NCI-H2227 (cell line): Measurements from ENCODE around the gene TFDP2.
"Not testable (repeated sequence)": the region's sequence is repeated elsewhere in the genome, so short reads cannot be mapped to it uniquely, and the experiment has no call there.

Experiments
- DNase-seq: peaks from one replicate; lab custom pipeline; 2025; ENCODE audit not compliant: unreplicated experiment; lab: John Stamatoyannopoulos, UW

Gene TFDP2

GRCh38 chr3:142077155-142077858 lies 72.0 kb downstream of the TFDP2 start:
- no peak for DNase-seq

DNA sequence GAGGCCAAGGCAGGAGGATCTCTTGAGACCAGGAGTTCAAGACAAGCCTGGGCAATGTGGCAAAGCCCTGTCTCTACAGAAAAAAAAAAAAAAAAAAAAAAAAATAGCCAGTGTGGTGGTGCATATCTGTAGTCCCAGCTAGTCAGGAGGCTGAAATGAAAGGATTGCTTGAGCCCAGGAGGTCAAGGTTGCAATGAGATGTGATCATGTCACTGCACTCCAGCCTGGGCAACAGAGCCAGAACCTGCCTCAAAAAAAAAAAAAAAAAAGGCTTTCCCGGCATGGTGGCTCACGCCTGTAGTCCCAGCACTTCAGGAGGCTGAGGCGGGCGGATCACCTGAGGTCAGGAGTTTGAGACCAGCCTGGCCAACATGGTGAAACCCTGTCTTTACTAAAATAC lies 73.7 kb downstream of the TFDP2 start:
- not testable (repeated sequence) for DNase-seq

DNA sequence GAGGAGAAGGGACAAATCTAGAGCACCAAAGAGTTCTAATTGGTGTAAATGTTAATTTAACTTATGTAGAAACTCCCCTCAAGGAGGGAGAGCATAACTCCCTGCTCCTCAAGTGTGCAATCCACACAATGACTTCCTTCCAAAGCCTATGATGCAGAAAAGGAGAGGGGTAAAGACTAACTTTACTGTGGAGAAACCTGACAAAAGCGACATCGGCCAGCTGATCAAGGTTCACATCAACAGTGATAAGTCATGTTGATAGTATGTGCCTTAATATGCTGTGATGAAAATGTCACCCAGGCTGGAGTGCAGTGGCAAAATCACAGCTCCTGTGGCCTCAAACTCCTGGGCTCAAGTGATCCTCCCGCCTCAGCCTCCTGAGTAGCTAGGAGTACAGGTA lies 76.5 kb downstream of the TFDP2 start:
- DNase-seq, result no peak

GRCh38 chr3:142065932-142066331 lies 83.4 kb downstream of the TFDP2 start:
- no peak for DNase-seq

DNA sequence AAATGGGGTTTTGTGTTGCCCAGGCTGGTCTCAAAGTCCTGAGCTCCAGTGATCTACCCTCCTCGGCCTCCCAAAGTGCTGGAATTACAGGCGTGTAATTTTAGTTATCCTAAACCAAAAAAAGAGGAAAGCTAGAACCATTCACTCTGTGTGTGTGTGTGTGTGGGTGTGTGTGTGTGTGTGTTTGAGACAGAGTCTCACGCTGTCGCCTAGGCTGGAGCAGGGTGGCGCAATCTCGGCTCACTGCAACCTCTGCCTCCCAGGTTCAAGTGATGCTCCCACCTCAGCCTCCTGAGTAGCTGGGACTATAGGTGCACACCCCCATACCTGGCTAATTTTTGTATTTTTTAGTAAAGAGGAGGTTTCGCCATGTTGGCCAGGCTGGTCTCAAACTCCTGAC lies 84.0 kb downstream of the TFDP2 start:
- DNase-seq, result no peak

GRCh38 chr3:142064454-142064853 lies 84.9 kb downstream of the TFDP2 start:
- DNase-seq, result no peak

- no peak for DNase-seq
These were observed 92.0 kb downstream of the TFDP2 start for GRCh38 chr3:142057331-142057725.

GRCh38 chr3:142056656-142057330 lies 92.6 kb downstream of the TFDP2 start:
- no peak for DNase-seq

GRCh38 chr3:142053835-142054234 lies 95.5 kb downstream of the TFDP2 start:
- DNase-seq, result no peak

GRCh38 chr3:142053244-142053643 lies 96.1 kb downstream of the TFDP2 start:
- no peak for DNase-seq

GRCh38 chr3:142051351-142051750 lies 98.0 kb downstream of the TFDP2 start:
- no peak for DNase-seq

GRCh38 chr3:142047021-142047369 lies 102.3 kb downstream of the TFDP2 start:
- DNase-seq, result no peak

GRCh38 chr3:142046320-142047020 lies 102.9 kb downstream of the TFDP2 start:
- DNase-seq, result no peak

DNA sequence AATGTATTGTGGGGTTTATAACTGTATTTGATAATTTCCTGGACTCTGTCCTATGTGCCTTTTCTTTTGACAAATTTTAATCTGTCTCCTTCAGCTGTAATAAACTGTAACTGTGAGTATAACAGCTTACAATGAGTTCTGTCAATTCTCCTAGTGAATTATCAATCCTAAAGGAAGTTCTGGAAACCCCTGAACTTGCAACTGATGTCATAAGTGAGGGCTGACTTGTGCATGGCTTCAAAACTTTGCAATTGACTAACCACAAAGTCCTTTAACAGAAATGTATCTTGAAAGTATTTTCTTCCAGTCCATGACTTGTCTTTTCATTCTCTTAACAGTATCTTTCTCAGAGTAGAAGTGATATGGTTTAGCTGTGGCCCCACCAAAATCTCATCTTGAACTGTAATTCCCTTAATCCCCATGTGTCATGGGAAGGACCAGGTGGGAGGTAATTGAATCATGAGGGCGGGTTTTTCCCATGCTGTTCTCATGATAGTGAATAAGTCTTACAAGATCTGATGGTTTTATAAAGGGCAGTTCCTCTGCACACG lies 108.3 kb downstream of the TFDP2 start:
- DNase-seq, result no peak

- no peak for DNase-seq
These were observed 113.9 kb downstream of the TFDP2 start for GRCh38 chr3:142035308-142035922.

GRCh38 chr3:142033292-142033691 lies 116.1 kb downstream of the TFDP2 start:
- no peak for DNase-seq

GRCh38 chr3:142031575-142031974 lies 117.8 kb downstream of the TFDP2 start:
- no peak for DNase-seq

DNA sequence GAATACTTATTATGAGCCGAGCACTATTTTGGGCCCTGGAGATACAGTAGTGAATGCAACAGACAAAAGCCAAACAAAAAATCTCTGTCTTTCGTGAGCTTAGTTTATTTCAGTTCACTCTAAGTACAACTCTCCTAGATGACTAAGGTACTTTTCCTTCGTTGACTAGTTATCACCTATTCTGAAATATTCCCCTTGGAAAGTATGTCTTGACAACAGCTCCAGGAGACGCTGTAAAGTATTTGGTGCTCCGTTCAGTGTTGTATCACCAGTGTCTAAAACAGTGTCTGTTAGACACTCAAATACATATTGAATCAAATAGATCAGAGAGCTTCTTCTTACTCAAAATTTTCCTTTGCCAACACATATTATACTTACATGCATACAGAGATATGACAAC lies 119.6 kb downstream of the TFDP2 start:
- no peak for DNase-seq

DNA sequence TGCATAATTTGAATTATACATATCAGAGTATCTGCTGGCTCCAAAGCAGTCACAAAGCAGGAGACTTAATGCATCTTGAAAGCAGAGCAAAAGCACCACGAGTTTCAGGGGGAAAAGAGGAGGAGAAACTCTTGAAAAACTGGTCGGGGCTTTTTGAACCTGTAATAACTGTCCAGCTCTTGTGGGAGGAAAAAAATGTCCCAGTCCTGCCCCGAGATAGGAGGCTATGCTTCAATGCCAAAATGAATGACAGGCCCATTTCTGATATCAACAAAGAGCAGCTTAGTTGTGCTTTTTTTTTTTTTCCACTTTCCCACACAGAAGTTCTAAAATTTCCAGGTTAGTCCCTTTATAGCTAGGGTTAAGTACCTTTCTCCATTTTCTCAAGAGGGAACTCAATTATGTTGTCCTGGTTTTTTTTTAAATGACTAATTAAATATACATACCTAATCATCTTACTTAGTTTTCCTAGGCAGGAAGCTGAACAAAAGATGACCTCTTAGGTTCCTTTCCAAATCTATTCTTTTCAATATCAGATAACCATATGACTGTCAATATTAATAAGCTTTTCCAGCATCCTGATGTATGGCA lies 120.2 kb downstream of the TFDP2 start:
- no peak for DNase-seq

DNA sequence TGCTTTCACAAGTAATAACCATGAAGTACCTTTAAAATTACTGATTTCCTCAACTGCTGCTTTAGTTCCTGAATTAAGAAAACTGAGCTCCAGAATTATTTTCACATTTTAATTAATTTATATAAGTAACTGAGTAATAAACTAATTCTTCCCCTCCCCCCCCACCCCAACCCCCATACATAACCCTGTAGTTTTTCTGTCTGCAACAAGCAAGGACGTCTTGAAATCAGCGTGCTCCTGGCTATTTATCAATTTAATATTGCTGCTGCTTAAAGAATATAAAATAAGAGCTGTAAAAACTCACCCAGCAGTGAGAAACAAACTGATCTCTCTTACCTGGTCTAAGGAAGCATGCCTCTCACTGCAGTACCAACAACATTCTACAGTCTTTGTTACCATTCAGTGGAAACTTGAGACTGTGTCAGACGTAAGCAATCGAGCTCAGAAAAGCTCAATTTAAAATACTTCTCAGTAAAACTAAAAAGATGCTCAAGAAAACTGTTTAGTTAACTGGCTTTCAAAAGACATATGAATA lies 121.0 kb downstream of the TFDP2 start:
- DNase-seq, result peak; percentile 63

DNA sequence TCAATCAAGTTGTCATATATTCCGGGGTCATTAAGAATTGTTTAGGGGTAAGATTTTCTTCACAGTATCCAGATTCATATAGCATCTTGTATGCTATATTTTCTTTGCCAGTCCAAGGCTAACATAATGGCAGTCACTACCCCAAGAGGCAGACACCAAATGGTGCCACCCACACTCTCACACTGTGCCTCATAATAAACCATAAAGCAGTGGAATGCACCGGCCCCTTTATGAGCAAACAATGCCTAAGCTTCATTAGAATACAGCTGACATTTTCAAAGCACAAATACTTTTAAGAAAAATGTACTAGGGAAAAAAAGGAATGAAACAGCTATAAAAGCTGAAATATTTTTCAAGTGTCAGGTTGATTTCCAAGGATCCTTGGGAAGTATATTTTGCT lies 121.6 kb downstream of the TFDP2 start:
- no peak for DNase-seq
